Activated CD4-positive, alpha-beta T cell treated with anti-CD3 and anti-CD28 coated beads, Interleukin-2, amount 10 ng/mL, durations not matched to agents 7 days and 5 days (primary cell): Measurements from ENCODE around the gene ZNF350. TPM values are rescaled to one million over a fixed set of nuclear protein-coding genes. Genes with fewer than 3 reads are reported as not detected.

Experiments
- CTCF ChIA-PET: fragments of 350-600 bp; sonication (Branson Sonifier 250); formaldehyde crosslinking; loops from one replicate; lab custom pipeline; 2021; ENCODE audit warnings: antibody characterized with exemption; lab: Charles Lee
- POLR2A ChIA-PET: fragments of 350-600 bp; sonication (Branson Sonifier 250); formaldehyde crosslinking; loops from one replicate; lab custom pipeline; 2021; ENCODE audit warnings: antibody characterized with exemption; lab: Charles Lee
- DNase-seq: peaks from one replicate; pipeline ENCODE4 v3.0.0-alpha.2; 2020
- H3K27ac Mint-ChIP-seq: one replicate; pipeline ENCODE4 v1.8.0; 2021; ENCODE audit warnings: mild to moderate bottlenecking, moderate library complexity, mixed read lengths
- H3K27me3 Mint-ChIP-seq: one replicate; pipeline ENCODE4 v1.8.0; 2021; ENCODE audit warnings: mixed read lengths
- H3K36me3 Mint-ChIP-seq: one replicate; pipeline ENCODE4 v1.8.0; 2021; ENCODE audit warnings: low read depth, mixed read lengths
- H3K4me1 Mint-ChIP-seq: one replicate; pipeline ENCODE4 v1.8.0; 2021; ENCODE audit warnings: mixed read lengths
- H3K4me3 Mint-ChIP-seq: one replicate; pipeline ENCODE4 v1.8.0; 2021; ENCODE audit warnings: mild to moderate bottlenecking, moderate library complexity, mixed read lengths
- H3K9me3 Mint-ChIP-seq: one replicate; pipeline ENCODE4 v1.8.0; 2021; ENCODE audit warnings: mixed read lengths
- total RNA-seq, 2 experiments: library from RNA; stranded (reverse); gene quantifications; one replicate each; pipeline ENCODE4 v1.2.3, GENCODE V29; 2021

Gene ZNF350
- total RNA-seq, 2 experiments from 2014 or later = 15.5 to 17.8 TPM

DNA sequence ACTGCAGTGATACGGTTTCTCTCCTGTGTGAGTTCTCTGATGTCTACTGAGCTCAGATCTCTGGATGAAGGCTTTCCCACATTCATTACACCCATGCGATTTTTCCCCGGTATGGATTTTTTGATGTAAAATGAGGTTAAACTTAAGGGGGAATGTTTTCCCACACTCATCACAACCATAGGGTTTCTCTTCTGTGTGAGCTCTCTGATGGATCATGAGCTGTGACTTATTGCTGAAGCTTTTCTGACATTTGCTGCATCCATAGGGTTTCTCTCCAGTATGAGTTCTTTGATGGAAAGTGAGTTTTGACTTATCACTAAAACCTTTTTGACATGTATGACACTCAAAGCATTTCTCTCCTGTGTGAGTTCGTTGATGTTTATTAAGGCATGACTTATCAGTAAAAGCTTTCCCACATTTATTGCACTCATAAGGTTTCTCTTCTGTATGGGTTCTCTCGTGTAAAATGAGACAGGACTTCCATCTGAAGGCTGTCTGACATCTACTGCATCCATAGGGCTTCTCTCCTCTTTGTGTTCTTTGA, 71.2 kb downstream of the ZNF350 start:
- DNase-seq = no peak
- Mint-ChIP-seq H3K36me3 (peaks cover 16% of the 10 kb centered on the region), H3K27ac (no peak overlapping the region), H3K9me3 (peaks cover 53% of the 10 kb centered on the region), H3K4me1 (no peaks in the 10 kb centered on the region), H3K4me3 (no peak overlapping the region), H3K27me3 (no peaks in the 10 kb centered on the region)
- POLR2A ChIA-PET = no interaction called here
- CTCF ChIA-PET = interaction anchor here (0.5 kb wide), 1 partner anchor 14 kb away, joined by 3 read pairs; no protein-coding TSS in a partner anchor

Other genes starting within 250 kb of the ZNF350 start
- not detected for gene FPR1, start 235.0 kb downstream of the ZNF350 start, total RNA-seq
- gene FPR2, start 225.7 kb downstream of the ZNF350 start, total RNA-seq = not detected
- not detected for gene FPR3, start 191.7 kb downstream of the ZNF350 start, total RNA-seq
- gene ZNF577, start 98.9 kb downstream of the ZNF350 start, total RNA-seq = 1 to 10 TPM; 7.5 to 8.9 TPM
- 10 to 100 TPM; 12.2 to 12.8 TPM for gene ZNF649, start 81.8 kb downstream of the ZNF350 start, total RNA-seq
- gene ZNF613, start 59.4 kb downstream of the ZNF350 start, total RNA-seq = 10 to 100 TPM in 1 of 2 experiments, 1 to 10 TPM in 1; 6.5 to 10.6 TPM
- gene ZNF615, start 21.4 kb upstream of the ZNF350 start, total RNA-seq = 10 to 100 TPM; 10.5 to 11.7 TPM
- gene ZNF614, start 41.5 kb upstream of the ZNF350 start, total RNA-seq = 1 to 10 TPM; 9.0 to 9.9 TPM
- gene ZNF432, start 62.0 kb upstream of the ZNF350 start, total RNA-seq = 10 to 100 TPM; 11.9 to 12.6 TPM
- 10 to 100 TPM; 27.7 to 27.9 TPM for gene ZNF841, start 108.9 kb upstream of the ZNF350 start, total RNA-seq
- gene ZNF616, start 153.1 kb upstream of the ZNF350 start, total RNA-seq = 1 to 10 TPM; 7.5 to 8.3 TPM
- gene ZNF836, start 184.8 kb upstream of the ZNF350 start, total RNA-seq = 10 to 100 TPM; 21.7 to 23.5 TPM
- 100 to 1,000 TPM; 184 to 214 TPM for gene PPP2R1A, start 203.2 kb upstream of the ZNF350 start, total RNA-seq